K562 (cell line): ENCODE measurements around the gene PRKACG. TPM values are rescaled to one million over a fixed set of nuclear protein-coding genes. Genes with fewer than 3 reads are reported as not detected.
A peak's percentile ranks its signal among the peaks of the same experiment; 100 is the strongest.

Experiments used
- ATF3 ChIP-seq, 2 experiments: fragments of 450-650 bp in 1 of 2; sonication (generic) in 1 of 2; formaldehyde crosslinking in 1 of 2; IDR thresholded peaks in 1 of 2; conservative IDR thresholded peaks in 1 of 2; 2 replicates each; pipeline versions ENCODE4 v1.6.1 to v1.8.1; 2016 to 2023; ENCODE audit warnings: mild to moderate bottlenecking in 2 of 2, moderate library complexity in 2 of 2, inconsistent platforms in 1 of 2, missing genetic modification reagents in 1 of 2
- BHLHE40 ChIP-seq: IDR thresholded peaks from 2 replicates; pipeline ENCODE4 v1.6.1; 2011; ENCODE audit warnings: low read length, improper control_type of control experiment
- CREB3L1 ChIP-seq: fragments of 450-650 bp; IDR thresholded peaks from 2 replicates; pipeline ENCODE4 v1.6.1; 2014; ENCODE audit warnings: low read depth, mild to moderate bottlenecking, moderate library complexity, borderline replicate concordance
- DLX4 ChIP-seq: fragments of 250-450 bp; sonication (Bioruptor Pico); IDR thresholded peaks from 2 replicates; pipeline ENCODE4 v1.6.1; 2021; ENCODE audit warnings: mild to moderate bottlenecking
- KAT2B ChIP-seq: IDR thresholded peaks from one replicate; pipeline ENCODE4 v1.6.1; 2012; ENCODE audit warnings: low read depth, mild to moderate bottlenecking, control low read depth, inconsistent platforms, low read length, moderate library complexity
- MBD1 ChIP-seq: fragments of 250-450 bp; sonication (Bioruptor Pico); IDR thresholded peaks from 2 replicates; pipeline ENCODE4 v1.8.0; 2022; ENCODE audit warnings: inconsistent platforms
- MEF2A ChIP-seq: IDR thresholded peaks from 2 replicates; pipeline ENCODE4 v1.6.1; 2011; ENCODE audit warnings: low read depth, mild to moderate bottlenecking, low read length, moderate library complexity; ENCODE audit not compliant: control insufficient read depth
- NFIX ChIP-seq: fragments of 250-450 bp; sonication (Bioruptor Pico); IDR thresholded peaks from 2 replicates; pipeline ENCODE4 v1.4.0; 2020; ENCODE audit warnings: low read depth, mild to moderate bottlenecking, moderate library complexity
- NR4A1 ChIP-seq, 2 experiments: fragments of 250-450 bp in 1 of 2; fragments of 450-650 bp in 1 of 2; sonication (Bioruptor Pico) in 1 of 2; IDR thresholded peaks; 2 replicates each; pipeline versions ENCODE4 v1.4.0 to v1.6.1; 2016 to 2020; ENCODE audit warnings: mild to moderate bottlenecking in 2 of 2, missing compliant biosample characterization in 1 of 2, missing genetic modification characterization in 1 of 2, moderate library complexity in 1 of 2
- PHF8 ChIP-seq: fragments of 200-600 bp; sonication (generic); IDR thresholded peaks from 2 replicates; pipeline ENCODE4 v1.6.1; 2012; ENCODE audit warnings: mixed run types, mild to moderate bottlenecking, inconsistent platforms, low read length, moderate library complexity, borderline replicate concordance
- SMAD4 ChIP-seq: fragments of 250-450 bp; sonication (Bioruptor Pico); conservative IDR thresholded peaks from 2 replicates; pipeline ENCODE4 v1.8.0; 2021; ENCODE audit warnings: inconsistent platforms, mild to moderate bottlenecking, moderate library complexity
- TCF3 ChIP-seq: sonication (generic); formaldehyde crosslinking; IDR thresholded peaks from 2 replicates; pipeline ENCODE4 v1.4.0; 2020; ENCODE audit warnings: mild to moderate bottlenecking, missing genetic modification reagents
- TCFL5 ChIP-seq: fragments of 250-450 bp; sonication (Bioruptor Pico); conservative IDR thresholded peaks from 2 replicates; pipeline ENCODE4 v1.6.1; 2021; ENCODE audit warnings: mild to moderate bottlenecking, moderate library complexity, matching md5 sums
- TRIM25 ChIP-seq: fragments of 450-650 bp; IDR thresholded peaks from 2 replicates; pipeline ENCODE4 v1.7.0; 2016; ENCODE audit warnings: borderline replicate concordance
- U2AF1 ChIP-seq: fragments of 200-400 bp; formaldehyde crosslinking; optimal IDR thresholded peaks from 2 replicates; pipeline ENCODE3; 2017; ENCODE audit warnings: mild to moderate bottlenecking, low read depth, low read length, moderate library complexity
- ZNF184 ChIP-seq: sonication (generic); formaldehyde crosslinking; IDR thresholded peaks from 2 replicates; pipeline ENCODE4 v1.5.0; 2020; ENCODE audit warnings: missing genetic modification reagents
- ZNF311 ChIP-seq: fragments of 250-450 bp; sonication (Bioruptor Pico); IDR thresholded peaks from 2 replicates; pipeline ENCODE4 v1.4.0; 2020; ENCODE audit warnings: mild to moderate bottlenecking, moderate library complexity
- ZNF354B ChIP-seq: fragments of 250-450 bp; sonication (Bioruptor Pico); IDR thresholded peaks from 2 replicates; pipeline ENCODE4 v1.4.0; 2020
- ZNF644 ChIP-seq: fragments of 200-800 bp; sonication (Bioruptor generic); IDR thresholded peaks from 2 replicates; pipeline ENCODE4 v1.6.1; 2016; ENCODE audit warnings: low read depth, missing genetic modification characterization, missing compliant biosample characterization
- ZNF655 ChIP-seq: fragments of 250-450 bp; sonication (Bioruptor Pico); IDR thresholded peaks from 2 replicates; pipeline ENCODE4 v1.5.0; 2021
- polyA plus RNA-seq, 8 experiments: library from polyadenylated mRNA; depleted of rRNA in 4 of 8; stranded (reverse) in 5 of 8; unstranded in 3 of 8; fragments of >200 nt; fragmentation: Nextera tagmentation in 2 of 8; fragmentation: Illumina TruSeq in 1 of 8; extraction: Ambion mirVana in 2 of 8; extraction: Trizol in 1 of 8; gene quantifications; 2 replicates each; pipeline versions ENCODE4 v1.2.1 to v1.2.3, GENCODE V29; 2011 to 2014; ENCODE audit warnings: inconsistent platforms in 1 of 8, missing spikeins in 1 of 8
- total RNA-seq, 7 experiments: library from RNA; depleted of rRNA in 6 of 7; stranded (reverse); fragments of >200 nt in 6 of 7; fragmentation: Illumina TruSeq in 2 of 7; extraction: Trizol in 2 of 7; gene quantifications; 2 replicates each; pipeline versions ENCODE4 v1.2.1 to v1.2.3, GENCODE V29; 2011 to 2021; ENCODE audit warnings: low replicate concordance in 1 of 7

PRKACG gene
- total and polyA plus RNA-seq, 9 of the 15 experiments (the other 6 are each of a cell fraction or from before 2014, with no cell fraction given) = not detected

- TF ChIP-seq NFIX (CRISPR knock-in tag) (no peak), ZNF644 (0 out of 2 replicates have a peak, but pooled peaks have one; percentile 35), ZNF311 (CRISPR knock-in tag) (no peak), ATF3 (IDR thresholded peaks at IDR 0.05) (no peak; the same call in 1 of the 2 replicates), ATF3 (CRISPR knock-in tag; conservative IDR thresholded peaks at IDR 0.05) (no peak), U2AF1 (no peak), ZNF354B (no peak), TRIM25 (no peak), SMAD4 (CRISPR knock-in tag) (0 out of 2 replicates have a peak, but pooled peaks have one; percentile 12), ZNF655 (CRISPR knock-in tag) (no peak), MBD1 (CRISPR knock-in tag) (no peak), CREB3L1 (no peak), PHF8 (no peak), ZNF184 (CRISPR knock-in tag) (no peak), BHLHE40 (no peak), MEF2A (no peak), KAT2B (no peak), NR4A1 (CRISPR knock-in tag; IDR thresholded peaks at IDR 0.05) (no peak), NR4A1 (tag; IDR thresholded peaks at IDR 0.05) (no peak), TCFL5 (CRISPR knock-in tag) (no peak), TCF3 (CRISPR knock-in tag) (peak; percentile 91), DLX4 (no peak)
Measured at GRCh38 chr9:69019808-69020207, 5.9 kb upstream of the PRKACG start (continued).
